ENCODE results near the gene POLD2. TPM values are rescaled to one million over a fixed set of nuclear protein-coding genes. Genes with fewer than 3 reads are reported as not detected.

Gene POLD2
- total RNA-seq, 1 donor from 2014 or later = 67.0 TPM

DNA sequence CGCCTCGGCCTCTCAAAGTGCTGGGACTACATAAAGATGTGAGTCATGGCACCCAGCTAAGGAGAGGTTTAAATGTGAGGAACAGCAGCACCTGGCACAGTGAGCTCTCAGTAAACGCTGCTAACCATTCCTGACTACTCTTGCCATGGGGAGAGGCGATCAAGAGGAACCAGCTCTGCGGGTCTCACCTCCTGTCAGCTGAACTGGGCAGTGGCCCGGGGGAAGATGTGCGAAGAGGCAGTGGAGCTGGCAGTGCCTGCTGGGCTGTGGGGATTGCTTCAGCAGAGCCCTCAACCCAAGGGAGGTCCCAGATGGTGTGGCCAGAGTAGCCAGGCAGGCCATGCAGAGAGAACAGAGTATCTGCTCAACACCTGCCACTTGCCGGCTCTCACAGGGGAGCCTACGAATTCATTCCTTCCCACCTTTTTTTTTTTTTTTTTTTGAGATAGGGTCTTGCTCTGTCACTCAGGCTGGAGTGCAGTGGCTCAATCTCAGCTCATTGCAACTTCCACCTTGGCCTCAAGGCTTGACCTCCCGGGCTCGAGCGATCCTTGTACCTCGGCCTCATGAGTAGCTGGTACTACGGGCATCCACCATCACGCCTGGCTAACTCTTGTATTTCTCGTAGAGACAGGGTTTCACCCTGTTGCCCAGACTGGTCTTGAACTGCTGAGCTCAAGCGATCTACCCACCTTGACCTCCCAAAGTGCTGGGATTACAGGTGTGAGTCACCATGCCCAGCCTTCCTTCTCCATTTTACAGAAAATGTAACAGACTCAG, 47.9 kb downstream of the POLD2 start:
- no peak for ATAC-seq
- intact Hi-C loops (cut with DNase I) = loop anchor here (10.0 kb wide), 1 partner anchor 109 kb away; the partner anchor contains the start of gene GCK
- no peak for DNase-seq (ENCODE audit: low spot score)

DNA sequence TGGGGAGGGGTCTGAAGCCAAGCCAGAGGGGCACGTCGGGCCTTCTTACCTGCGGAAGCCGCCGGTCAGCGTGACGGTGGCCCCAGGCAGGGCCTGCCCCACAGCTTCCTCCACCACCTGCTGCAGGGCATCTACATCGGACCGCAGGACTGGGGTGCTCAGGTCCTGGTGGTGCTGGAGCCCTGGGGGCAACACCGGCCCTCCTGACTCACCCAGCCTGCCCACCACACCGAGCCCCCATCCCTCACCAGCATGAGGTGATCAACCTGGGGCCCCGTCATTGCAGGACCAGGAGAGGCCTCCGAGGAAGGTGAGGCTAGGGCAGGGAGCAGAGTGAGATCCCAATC, 49.0 kb downstream of the POLD2 start:
- intact Hi-C loops (cut with DNase I) = loop anchor here (10.0 kb wide), 1 partner anchor 110 kb away; the partner anchor contains the start of gene GCK
- no peak for DNase-seq (ENCODE audit: low spot score)
- ATAC-seq = peak; percentile 2

DNA sequence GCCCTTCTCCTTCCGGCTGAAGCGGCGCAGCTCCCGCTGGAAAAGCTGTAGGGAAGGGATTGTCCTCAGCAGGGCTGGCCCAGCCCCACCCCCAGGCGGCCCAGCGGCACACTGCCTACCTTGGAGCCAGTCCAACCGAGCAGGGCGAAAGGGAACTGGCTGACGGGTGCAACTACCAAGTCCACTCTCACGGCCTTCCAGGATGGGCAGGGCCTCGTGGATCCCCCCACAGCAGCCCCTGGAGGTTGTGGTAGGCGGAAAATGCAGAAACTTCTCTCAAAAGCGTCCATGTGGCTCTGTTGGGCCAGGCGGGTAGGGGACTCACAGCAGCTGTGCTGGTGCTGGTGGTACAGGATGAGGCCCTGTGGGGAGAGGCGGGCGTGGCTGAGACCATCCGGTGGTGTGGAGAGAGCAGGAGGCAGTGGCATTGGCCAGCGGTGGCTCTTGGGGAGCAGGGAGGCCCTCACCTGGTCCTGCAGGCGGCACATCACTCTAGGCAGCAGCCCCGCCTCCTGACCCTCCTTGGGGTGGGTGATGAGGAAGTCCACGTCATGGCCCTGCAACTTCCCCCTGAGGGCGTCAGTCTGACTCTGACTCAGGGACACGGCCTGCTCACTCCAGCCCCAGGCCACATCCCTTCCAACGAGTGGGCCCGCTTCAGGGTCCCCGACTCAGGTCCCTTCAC, 49.5 kb downstream of the POLD2 start:
- DNase-seq (ENCODE audit: low spot score) (peak; percentile 83), ATAC-seq (peak; percentile 76)
- intact Hi-C loops (cut with DNase I) = loop anchor here (10.0 kb wide), 1 partner anchor 111 kb away; the partner anchor contains the start of gene GCK

DNA sequence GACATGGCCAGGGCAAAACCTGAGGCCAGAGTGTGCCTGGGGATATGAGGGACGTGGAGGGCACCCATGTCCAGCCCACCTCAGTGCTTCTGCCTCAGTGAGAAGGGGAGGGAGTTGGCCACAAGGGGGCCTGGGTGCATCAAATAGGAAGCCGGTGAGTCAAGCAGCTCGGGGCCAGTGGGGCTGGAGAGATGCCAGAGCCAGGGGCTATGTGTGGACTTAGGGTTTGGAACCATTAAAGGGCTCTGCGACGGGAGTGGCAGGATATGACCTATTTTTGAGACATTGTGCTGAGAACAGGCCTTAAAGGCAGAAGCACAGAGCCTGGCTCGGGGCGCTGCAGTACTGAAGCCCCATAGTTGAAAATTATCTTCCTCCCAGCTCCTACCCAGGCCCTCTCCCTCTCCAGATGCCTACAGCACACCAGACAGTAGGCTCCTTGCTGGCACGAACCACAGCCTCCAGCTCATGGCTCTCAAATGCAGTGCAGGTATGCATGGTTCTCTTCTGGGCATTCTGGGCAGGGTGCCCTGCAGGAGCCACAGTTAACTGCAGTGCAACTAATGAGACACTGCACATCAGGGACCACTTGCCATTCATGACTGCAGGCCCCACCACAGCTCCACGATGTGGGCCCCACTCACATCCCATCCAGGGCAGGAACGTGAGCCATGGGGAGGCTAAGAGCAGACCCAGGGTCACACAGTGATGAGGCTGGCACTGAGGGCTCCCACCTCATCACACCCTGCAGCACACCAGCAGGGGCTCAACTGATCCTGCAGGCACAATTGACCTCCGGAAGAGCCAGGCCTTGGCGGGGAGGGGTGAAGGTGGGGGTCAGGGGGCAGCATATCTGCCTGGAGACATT, 50.8 kb downstream of the POLD2 start:
- peak; percentile 53 for ATAC-seq
- intact Hi-C loops (cut with DNase I) = loop anchor here (10.0 kb wide), 1 partner anchor 112 kb away; the partner anchor contains the start of gene GCK
- peak; percentile 87 for DNase-seq (ENCODE audit: low spot score)

DNA sequence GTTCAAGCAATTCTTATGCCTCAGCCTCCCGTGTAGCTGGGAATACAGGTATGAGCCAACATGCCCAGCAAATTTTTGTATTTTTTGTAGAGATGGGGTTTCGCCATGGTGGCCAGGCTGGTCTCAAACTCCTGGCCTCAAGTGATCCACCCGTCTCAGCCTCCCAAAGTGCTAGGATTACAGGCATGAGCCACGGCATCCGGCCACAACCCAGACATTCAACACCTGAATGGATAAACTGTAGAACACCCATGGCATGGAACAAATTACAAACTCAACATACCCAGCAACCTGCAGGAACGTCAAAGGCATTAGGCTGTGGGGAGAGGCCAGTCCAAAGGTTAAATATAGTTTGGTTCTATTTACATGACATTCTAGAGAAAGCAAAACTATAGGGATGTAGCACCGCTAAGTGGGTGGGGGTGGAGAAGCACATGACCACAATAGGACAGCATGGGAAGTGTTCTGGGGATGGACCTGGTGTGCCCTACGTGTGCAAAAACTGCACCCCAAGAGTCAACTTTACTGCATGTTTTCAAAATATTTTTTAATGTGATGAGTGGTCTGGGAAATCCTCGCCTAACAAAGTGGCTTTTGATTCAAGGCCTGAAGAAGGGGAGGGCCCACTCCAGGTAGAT, 51.5 kb downstream of the POLD2 start:
- intact Hi-C loops (cut with DNase I) = loop anchor here (10.0 kb wide), 1 partner anchor 113 kb away; the partner anchor contains the start of gene GCK

DNA sequence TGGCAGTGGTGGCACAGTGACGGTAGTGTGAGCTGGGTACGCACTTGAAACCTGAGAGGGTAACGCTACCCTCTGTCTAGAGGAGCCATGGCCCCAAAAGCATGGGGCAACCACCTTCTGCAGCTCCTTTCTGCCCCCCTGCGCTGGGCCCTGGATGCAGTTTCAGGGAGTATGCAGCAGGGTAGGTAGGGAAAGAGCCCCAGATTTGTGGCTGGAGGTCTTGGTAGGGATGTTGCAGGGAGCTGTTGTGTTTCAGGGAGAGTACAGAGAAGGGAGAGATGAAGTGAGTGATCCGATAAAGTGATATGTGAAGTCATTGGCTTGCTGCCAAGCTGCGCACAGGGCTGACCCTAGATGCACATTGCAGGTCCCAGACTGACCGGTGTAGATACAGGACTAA, 55.3 kb downstream of the POLD2 start:
- DNase-seq (ENCODE audit: low spot score) (no peak), ATAC-seq (no peak)
- intact Hi-C loops (cut with DNase I) = no loop called here

More for the DNA sequence above, 51.5 kb downstream of the POLD2 start:
- ATAC-seq (no peak), DNase-seq (ENCODE audit: low spot score) (no peak)

DNA sequence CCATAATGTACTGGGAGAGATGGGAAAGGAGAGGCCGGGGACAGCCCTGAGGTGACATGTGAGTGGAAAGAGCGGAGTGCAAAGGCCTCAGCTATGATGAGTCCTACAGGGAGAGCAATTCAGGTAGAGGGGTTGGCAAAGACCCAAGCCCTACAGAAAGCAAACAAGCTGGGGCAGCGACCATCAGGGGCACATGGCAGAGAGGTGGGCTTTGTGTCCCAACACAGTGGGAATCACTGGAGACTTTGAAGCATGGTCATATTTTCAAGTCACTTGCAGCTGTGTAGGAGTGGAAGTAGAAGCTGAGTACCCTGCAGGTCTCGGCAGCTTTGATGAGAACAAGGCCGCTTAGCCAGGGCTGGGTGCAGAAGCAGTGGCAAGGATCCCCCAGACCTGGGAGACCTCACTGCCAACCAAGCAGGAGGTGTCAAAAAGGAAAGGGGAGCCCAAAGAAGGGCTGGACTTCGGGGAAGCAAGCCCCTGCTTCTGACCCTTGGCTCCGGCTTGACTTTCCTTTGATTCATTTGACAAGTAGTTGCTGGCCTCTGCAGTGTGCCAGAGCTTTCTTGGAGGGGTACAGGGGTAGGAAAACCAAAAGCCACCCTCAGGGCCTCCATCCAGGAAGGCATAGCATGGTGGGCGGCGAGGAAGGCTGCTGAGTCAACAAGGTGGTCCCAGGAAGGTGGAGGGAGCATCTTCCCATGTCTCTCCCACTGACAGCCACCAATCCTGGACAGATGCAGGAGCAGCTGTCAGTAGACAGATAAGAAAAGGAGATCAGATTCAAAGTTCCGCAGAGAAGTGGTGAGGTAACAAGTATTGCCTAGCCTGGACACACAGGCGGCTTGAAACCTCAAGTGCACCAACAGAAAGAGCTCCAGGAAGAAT, 56.0 kb downstream of the POLD2 start:
- intact Hi-C loops (cut with DNase I) = no loop called here
- ATAC-seq (no peak), DNase-seq (ENCODE audit: low spot score) (peak; percentile 59)

DNA sequence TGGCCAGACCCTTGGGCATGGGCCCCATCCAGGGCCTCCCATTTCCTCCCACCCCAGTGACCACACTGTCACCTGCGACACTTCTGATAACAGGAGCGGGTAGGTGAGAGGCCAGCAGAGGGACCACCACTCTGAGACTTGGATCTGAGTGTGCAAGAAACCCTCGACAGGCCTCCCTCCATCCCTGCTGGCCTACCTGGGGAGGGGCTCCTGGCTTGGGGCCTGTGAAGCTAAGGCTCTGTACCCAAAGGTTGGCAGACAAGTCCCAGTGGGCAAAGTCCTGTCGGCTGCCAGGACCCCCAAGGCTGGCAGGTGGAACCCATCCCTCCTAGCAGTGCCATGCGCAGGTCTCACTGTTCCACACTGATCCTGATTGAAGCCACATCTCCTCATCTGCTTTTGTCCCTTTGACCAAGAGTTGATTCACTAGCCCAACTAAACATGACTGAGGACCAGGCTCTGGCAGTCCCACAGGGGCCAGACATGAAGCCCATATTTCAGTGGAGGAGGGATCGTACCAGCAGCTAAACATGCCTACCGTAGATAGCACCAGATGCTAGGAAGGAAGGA, 56.8 kb downstream of the POLD2 start:
- no peak for ATAC-seq
- DNase-seq (ENCODE audit: low spot score) = peak; percentile 53
- intact Hi-C loops (cut with DNase I) = no loop called here

DNA sequence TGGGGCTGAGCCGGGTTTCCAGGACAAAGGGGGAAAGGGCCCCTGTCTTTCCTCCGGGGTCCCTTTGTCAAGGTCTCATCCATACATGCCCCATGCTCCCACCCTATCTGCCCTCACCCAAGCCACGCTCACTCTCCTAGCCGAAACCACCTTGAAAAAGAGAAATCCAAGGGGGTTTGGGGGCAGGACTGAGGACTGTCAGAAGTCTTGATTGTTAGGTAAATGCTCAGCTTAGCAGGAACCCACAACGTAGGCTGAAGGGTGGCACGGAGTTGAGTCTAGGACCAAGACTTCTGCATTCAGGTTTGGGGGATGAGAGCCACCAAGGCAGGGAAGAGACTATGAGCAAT, 57.3 kb downstream of the POLD2 start:
- intact Hi-C loops (cut with DNase I) = no loop called here
- ATAC-seq (no peak), DNase-seq (ENCODE audit: low spot score) (peak; percentile 49)

DNA sequence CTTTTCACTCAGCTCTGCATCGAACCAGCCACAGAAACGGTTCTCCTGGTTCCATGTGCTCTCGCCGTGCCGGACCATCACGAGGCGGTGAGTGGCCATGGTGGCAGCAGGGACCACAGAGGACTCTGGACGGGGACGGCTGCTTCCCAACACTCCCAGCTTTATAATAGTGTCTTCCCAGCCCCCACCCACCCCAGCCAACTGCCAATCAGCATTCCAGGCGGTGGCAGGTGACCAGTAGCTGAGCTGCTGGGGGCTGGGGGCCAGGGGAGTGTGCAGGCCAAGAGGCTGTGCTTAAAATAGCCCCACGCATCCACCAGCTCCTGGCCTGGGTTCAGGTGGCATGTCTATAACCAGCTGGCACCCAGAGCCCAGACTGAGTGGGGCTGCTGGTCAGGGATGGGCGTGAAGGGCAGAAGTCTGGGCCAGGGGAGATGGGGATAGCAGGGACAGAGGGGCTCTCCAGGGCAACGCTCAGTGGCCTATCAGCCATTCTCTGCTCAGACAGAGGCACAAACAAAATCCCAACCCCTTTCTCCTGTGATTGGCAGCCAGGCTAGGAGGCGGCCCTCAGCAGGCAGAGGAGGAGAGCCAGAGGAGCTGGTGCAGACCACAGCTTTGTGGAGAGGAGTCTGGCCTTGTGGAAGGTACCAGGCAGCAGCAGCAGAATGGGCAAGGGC, 57.8 kb downstream of the POLD2 start, which contains the start of gene PGAM2:
Gene PGAM2, minus strand, starts transcription at position 137 of the 680 bp plus-strand sequence. Its CDS starts 38 bp downstream, at position 99.
- DNase-seq (ENCODE audit: low spot score) (no peak), ATAC-seq (peak; percentile 13)
- intact Hi-C loops (cut with DNase I) = no loop called here

DNA sequence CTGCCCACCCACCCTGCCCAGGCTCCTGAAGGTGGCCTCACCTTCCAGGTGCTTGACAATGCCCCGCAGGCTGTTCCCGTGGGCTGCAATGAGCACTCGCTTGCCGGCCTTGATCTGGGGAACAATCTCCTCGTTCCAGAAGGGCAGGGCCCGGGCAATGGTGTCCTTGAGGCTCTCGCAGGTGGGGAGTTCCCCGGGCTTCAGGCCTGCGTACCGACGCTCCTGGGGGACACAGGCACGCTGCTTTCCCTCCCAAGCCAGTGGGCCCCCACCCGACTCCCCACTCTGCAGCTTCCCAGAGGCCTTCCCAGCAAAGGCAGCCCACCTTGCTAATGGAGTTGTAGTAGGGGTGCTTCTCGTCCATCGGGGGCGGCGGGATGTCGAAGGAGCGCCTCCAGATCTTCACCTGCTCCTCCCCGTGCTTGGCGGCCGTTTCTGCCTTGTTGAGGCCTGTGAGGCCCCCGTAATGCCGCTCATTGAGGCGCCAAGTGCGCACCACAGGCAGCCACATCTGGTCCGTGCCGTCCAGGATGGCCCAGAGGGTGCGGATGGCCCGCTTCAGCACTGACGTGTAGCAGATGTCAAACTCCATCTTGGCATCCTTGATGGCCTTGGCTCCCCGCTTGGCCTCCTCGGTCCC, 58.4 kb downstream of the POLD2 start:
- intact Hi-C loops (cut with DNase I) = no loop called here
- ATAC-seq (peak; percentile 20), DNase-seq (ENCODE audit: low spot score) (peak; percentile 63)

Small RNAs within 50 kb of the gene (microRNA-seq; reads per million reads assigned to microRNA genes)
- not detected for gene MIR6838

Other genes starting within 250 kb of the POLD2 start
- gene URGCP, start 217.0 kb downstream of the POLD2 start, total RNA-seq = 42.8 TPM
- gene UBE2D4, start 197.1 kb downstream of the POLD2 start, total RNA-seq = 19.2 TPM
- not detected for gene SPDYE1, start 125.7 kb downstream of the POLD2 start, total RNA-seq
- gene DBNL, start 78.8 kb downstream of the POLD2 start, total RNA-seq = 85.1 TPM
- gene PGAM2, start 58.0 kb downstream of the POLD2 start, total RNA-seq = 0.85 TPM
- gene POLM, start 41.0 kb downstream of the POLD2 start, total RNA-seq = 25.6 TPM
- gene AEBP1, start 19.2 kb downstream of the POLD2 start, total RNA-seq = 236 TPM
- gene MYL7, start 17.8 kb upstream of the POLD2 start, total RNA-seq = not detected
- 1.9 TPM for gene GCK, start 65.9 kb upstream of the POLD2 start, total RNA-seq
- 51.2 TPM for gene YKT6, start 77.4 kb upstream of the POLD2 start, total RNA-seq
- 26.9 TPM for gene CAMK2B, start 202.0 kb upstream of the POLD2 start, total RNA-seq